IPS-20b (cell line): ENCODE measurements around the gene KIF2C.
"Not testable (repeated sequence)": the region's sequence is repeated elsewhere in the genome, so short reads cannot be mapped to it uniquely, and the experiment has no call there.

ENCODE experiments used
- H3K27ac ChIP-seq: one replicate; pipeline ENCODE4 v1.5.1; 2013; ENCODE audit warnings: low read length
- H3K27me3 ChIP-seq: 2 replicates; pipeline ENCODE4 v1.6.1; 2013; ENCODE audit warnings: mild to moderate bottlenecking, low read length, inconsistent platforms; ENCODE audit not compliant: insufficient read depth
- H3K36me3 ChIP-seq: 2 replicates; pipeline ENCODE4 v1.6.1; 2013; ENCODE audit warnings: low read depth, mild to moderate bottlenecking, inconsistent platforms, low read length, moderate library complexity; ENCODE audit not compliant: insufficient read depth
- H3K4me1 ChIP-seq: 2 replicates; pipeline ENCODE4 v1.6.1; 2013; ENCODE audit warnings: mild to moderate bottlenecking, control low read depth, inconsistent platforms, low read length, moderate library complexity; ENCODE audit not compliant: insufficient read depth
- H3K4me3 ChIP-seq: 2 replicates; pipeline ENCODE4 v1.5.1; 2013; ENCODE audit warnings: mild to moderate bottlenecking, low read length, inconsistent platforms
- H3K9ac ChIP-seq: 2 replicates; pipeline ENCODE4 v1.6.1; 2013; ENCODE audit warnings: low read depth, mild to moderate bottlenecking, inconsistent platforms, low read length, moderate library complexity
- H3K9me3 ChIP-seq: 2 replicates; pipeline ENCODE4 v1.6.1; 2013; ENCODE audit warnings: mild to moderate bottlenecking, low read depth, low read length, inconsistent platforms; ENCODE audit not compliant: insufficient read depth

KIF2C gene

GRCh38 chr1:44740179-44740617 is 561 bp downstream of the KIF2C start:
- Histone ChIP-seq H3K9ac (peak overlapping the region; percentile 95), H3K27me3 (no peaks in the 10 kb centered on the region), H3K27ac (peak overlapping the region; percentile 80), H3K4me1 (peaks cover 6% of the 10 kb centered on the region; the same call in 1 of the 2 replicates), H3K36me3 (peaks cover 36% of the 10 kb centered on the region), H3K4me3 (peak overlapping the region; percentile 95), H3K9me3 (no peaks in the 10 kb centered on the region)

GRCh38 chr1:44743211-44743610 is 3.6 kb downstream of the KIF2C start:
- Histone ChIP-seq H3K36me3 (peaks cover 66% of the 10 kb centered on the region), H3K4me1 (peaks cover 6% of the 10 kb centered on the region; the same call in 1 of the 2 replicates), H3K9me3 (no peaks in the 10 kb centered on the region), H3K27ac (no peak overlapping the region), H3K9ac (no peak overlapping the region), H3K4me3 (no peak overlapping the region), H3K27me3 (no peaks in the 10 kb centered on the region)

GRCh38 chr1:44747878-44748277 is 8.2 kb downstream of the KIF2C start:
- Histone ChIP-seq H3K4me3 (no peak overlapping the region), H3K27ac (no peak overlapping the region), H3K36me3 (peaks cover 88% of the 10 kb centered on the region), H3K9ac (no peak overlapping the region), H3K4me1 (no peaks in the 10 kb centered on the region), H3K27me3 (no peaks in the 10 kb centered on the region), H3K9me3 (no peaks in the 10 kb centered on the region)

DNA sequence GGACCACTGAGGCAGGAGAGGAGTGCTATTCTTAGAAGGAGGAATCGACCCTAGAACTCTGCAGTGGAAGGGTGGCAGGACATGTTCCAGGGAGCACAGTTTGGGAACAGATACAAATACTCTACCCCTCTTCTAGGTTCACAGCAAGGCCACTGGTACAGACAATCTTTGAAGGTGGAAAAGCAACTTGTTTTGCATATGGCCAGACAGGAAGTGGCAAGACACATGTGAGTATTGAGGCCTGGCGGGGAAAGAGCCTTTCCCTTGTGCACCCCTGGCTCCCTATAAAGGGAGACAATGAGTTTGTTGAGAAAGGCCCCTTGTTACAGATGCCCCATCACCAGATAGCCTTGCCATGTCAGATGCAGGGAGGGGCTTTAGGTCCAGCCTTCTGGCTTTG is 17.8 kb downstream of the KIF2C start:
- no peak overlapping the region for H3K27ac ChIP-seq
- H3K27me3 ChIP-seq = no peaks in the 10 kb centered on the region
- H3K4me3 ChIP-seq = no peak overlapping the region
- no peak overlapping the region for H3K9ac ChIP-seq
- no peaks in the 10 kb centered on the region for H3K4me1 ChIP-seq
- peaks cover 95% of the 10 kb centered on the region for H3K36me3 ChIP-seq
- H3K9me3 ChIP-seq = no peaks in the 10 kb centered on the region

- Histone ChIP-seq H3K9ac (no peak overlapping the region), H3K9me3 (no peaks in the 10 kb centered on the region), H3K27ac (no peak overlapping the region), H3K27me3 (no peaks in the 10 kb centered on the region), H3K4me3 (no peak overlapping the region), H3K36me3 (peaks cover 95% of the 10 kb centered on the region), H3K4me1 (no peaks in the 10 kb centered on the region)
These were observed 19.4 kb downstream of the KIF2C start for GRCh38 chr1:44759077-44759476.

GRCh38 chr1:44760876-44761275 is 21.2 kb downstream of the KIF2C start:
- Histone ChIP-seq H3K4me3 (no peak overlapping the region), H3K9ac (no peak overlapping the region), H3K9me3 (no peaks in the 10 kb centered on the region), H3K36me3 (peaks cover 93% of the 10 kb centered on the region), H3K4me1 (no peaks in the 10 kb centered on the region), H3K27me3 (no peaks in the 10 kb centered on the region), H3K27ac (no peak overlapping the region)

GRCh38 chr1:44766421-44766820 is 26.8 kb downstream of the KIF2C start:
- not testable (repeated sequence) for H3K9me3 ChIP-seq, H3K9ac ChIP-seq, H3K4me3 ChIP-seq, H3K4me1 ChIP-seq, H3K27me3 ChIP-seq, H3K27ac ChIP-seq
- H3K36me3 ChIP-seq = peaks cover 62% of the 10 kb centered on the region

DNA sequence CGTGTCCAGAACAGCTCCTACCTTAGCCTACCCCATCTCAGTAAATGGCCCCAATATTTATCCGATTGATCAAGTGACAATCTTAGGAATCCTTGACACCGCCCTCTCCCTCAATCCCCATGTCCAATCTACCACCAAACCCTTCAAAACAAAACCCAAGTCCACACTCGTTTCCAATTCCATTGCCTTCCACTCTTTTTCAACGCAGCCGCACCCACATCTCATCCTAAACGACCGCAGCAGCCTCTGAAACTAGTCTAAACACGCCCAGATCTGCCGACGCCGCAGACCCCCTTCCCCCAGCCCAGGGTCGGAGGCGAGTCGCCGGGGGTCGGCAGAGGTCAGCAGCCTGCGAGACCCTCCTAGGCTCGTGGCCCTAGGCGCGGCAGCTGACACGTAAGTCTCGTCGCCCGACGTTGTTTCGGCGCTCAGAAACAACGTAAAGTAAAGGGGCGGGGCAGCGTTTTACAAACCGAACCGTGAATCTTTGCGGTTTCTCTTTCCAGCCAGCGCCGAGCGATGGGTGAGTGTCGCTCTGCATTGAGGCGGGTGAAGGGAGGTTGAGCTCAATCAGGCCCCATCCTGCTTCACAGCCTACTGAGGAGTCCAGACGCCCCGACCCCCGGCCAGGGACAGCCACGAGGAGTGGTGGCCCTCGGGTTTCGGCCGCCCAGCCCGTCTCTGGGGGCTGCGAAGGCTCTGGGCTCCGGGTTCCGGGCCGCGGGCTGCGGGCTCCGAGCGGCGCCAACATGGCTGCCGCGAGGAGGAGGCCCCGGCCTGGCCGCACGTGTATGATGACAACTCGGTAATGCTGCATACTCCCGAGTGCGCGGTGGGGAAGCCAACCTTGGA is 35.7 kb downstream of the KIF2C start, which contains the start of gene RPS8:
Gene RPS8, plus strand, starts transcription at position 463 of the 852 bp plus-strand sequence. Its CDS starts 57 bp downstream, at position 520.
- peaks cover 4% of the 10 kb centered on the region; the same call in 1 of the 2 replicates for H3K4me1 ChIP-seq
- peak within 1 kb of the TSS; percentile 83 for H3K4me3 ChIP-seq
- no peaks in the 10 kb centered on the region for H3K27me3 ChIP-seq
- peak within 1 kb of the TSS; percentile 99 for H3K9ac ChIP-seq
- peaks cover 45% of the 10 kb centered on the region for H3K36me3 ChIP-seq
- H3K27ac ChIP-seq = peak within 1 kb of the TSS; percentile 79
- no peaks in the 10 kb centered on the region for H3K9me3 ChIP-seq

- Histone ChIP-seq H3K9ac (peak overlapping the region; percentile 99), H3K27me3 (no peaks in the 10 kb centered on the region), H3K36me3 (peaks cover 51% of the 10 kb centered on the region), H3K27ac (peak overlapping the region; percentile 79), H3K4me3 (peak overlapping the region; percentile 83), H3K9me3 (no peaks in the 10 kb centered on the region), H3K4me1 (peaks cover 4% of the 10 kb centered on the region; the same call in 1 of the 2 replicates)
These were observed 36.5 kb downstream of the KIF2C start for GRCh38 chr1:44775930-44776729.

GRCh38 chr1:44776730-44777068 is 37.1 kb downstream of the KIF2C start:
- peak overlapping the region; percentile 79 for H3K27ac ChIP-seq
- H3K9ac ChIP-seq = peak overlapping the region; percentile 99
- no peaks in the 10 kb centered on the region for H3K9me3 ChIP-seq
- peaks cover 56% of the 10 kb centered on the region for H3K36me3 ChIP-seq
- no peaks in the 10 kb centered on the region for H3K27me3 ChIP-seq
- peak overlapping the region; percentile 83 for H3K4me3 ChIP-seq
- peaks cover 4% of the 10 kb centered on the region; the same call in 1 of the 2 replicates for H3K4me1 ChIP-seq

GRCh38 chr1:44777547-44777946 is 37.9 kb downstream of the KIF2C start:
- peak overlapping the region; percentile 83 for H3K4me3 ChIP-seq
- peaks cover 56% of the 10 kb centered on the region for H3K36me3 ChIP-seq
- H3K9me3 ChIP-seq = no peaks in the 10 kb centered on the region
- H3K27me3 ChIP-seq = no peaks in the 10 kb centered on the region
- H3K4me1 ChIP-seq = peaks cover 4% of the 10 kb centered on the region; the same call in 1 of the 2 replicates
- peak overlapping the region; percentile 99 for H3K9ac ChIP-seq
- no peak overlapping the region for H3K27ac ChIP-seq
